SK-N-SH (cell line): ENCODE results near the gene CFTR.

ENCODE experiments used
- FOXM1 ChIP-seq: IDR thresholded peaks from 2 replicates; pipeline ENCODE4 v1.4.0; 2012; ENCODE audit warnings: low read depth, mild to moderate bottlenecking
- POLR2AphosphoS5 ChIP-seq: IDR thresholded peaks from 2 replicates; pipeline ENCODE4 v1.6.1; 2012; ENCODE audit warnings: low read depth, low read length
- TAF1 ChIP-seq: IDR thresholded peaks from 2 replicates; pipeline ENCODE4 v1.6.1; 2012; ENCODE audit warnings: low read depth, mild to moderate bottlenecking, low read length, moderate library complexity, borderline replicate concordance

DNA sequence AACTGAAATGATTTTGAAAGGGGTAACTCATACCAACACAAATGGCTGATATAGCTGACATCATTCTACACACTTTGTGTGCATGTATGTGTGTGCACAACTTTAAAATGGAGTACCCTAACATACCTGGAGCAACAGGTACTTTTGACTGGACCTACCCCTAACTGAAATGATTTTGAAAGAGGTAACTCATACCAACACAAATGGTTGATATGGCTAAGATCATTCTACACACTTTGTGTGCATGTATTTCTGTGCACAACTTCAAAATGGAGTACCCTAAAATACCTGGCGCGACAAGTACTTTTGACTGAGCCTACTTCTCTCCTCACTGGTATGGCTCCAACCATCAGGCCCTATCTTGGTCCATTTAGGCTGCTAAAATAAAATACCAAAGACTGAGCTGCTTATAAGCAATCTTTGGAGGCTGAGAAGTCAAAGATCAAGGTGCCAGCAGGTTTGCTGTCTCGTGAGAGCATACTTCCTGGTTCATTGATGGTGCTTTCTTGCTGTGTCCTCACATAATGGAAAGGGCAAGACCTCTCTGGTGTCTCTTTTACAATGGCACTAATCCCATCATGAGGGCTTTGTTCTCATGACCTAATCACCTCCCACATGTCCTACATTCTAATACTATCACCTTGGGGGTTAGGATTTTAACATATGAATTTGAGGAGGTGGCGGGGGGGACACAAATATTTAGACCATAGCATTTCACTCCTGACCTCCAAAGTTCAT is 173.3 kb downstream of the CFTR start:
- TF ChIP-seq POLR2AphosphoS5: no peak
- TF ChIP-seq TAF1: no peak
- TF ChIP-seq FOXM1: no peak
